HG03064 (cell line): ENCODE results near the gene GALNT18.

Experiments used
- ATAC-seq: cut with Tn5 transposase; IDR thresholded peaks from one replicate; pipeline ENCODE4 v1.9.1; 2021; ENCODE audit warnings: low read depth; ENCODE audit not compliant: unreplicated experiment

The GALNT18 gene

DNA sequence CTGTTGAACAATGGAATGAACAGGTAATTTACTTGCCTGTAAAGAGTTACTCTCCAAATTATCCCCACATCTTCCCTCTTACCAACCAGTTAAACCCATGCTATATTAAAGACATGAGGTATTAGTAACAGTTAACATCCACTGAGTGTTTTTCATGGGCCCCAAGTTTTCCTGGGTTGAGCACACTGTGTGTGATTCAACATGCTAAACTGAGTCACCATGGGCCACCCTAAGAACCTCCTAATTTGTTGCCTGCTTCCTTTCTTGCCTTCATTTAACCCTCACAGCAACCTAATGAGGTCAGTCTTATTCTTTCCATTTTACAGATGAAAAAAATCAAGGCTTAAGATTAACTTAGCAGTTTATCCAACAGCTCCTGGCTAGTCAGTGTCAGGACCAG, 51.0 kb downstream of the GALNT18 start:
- ATAC-seq = no peak

DNA sequence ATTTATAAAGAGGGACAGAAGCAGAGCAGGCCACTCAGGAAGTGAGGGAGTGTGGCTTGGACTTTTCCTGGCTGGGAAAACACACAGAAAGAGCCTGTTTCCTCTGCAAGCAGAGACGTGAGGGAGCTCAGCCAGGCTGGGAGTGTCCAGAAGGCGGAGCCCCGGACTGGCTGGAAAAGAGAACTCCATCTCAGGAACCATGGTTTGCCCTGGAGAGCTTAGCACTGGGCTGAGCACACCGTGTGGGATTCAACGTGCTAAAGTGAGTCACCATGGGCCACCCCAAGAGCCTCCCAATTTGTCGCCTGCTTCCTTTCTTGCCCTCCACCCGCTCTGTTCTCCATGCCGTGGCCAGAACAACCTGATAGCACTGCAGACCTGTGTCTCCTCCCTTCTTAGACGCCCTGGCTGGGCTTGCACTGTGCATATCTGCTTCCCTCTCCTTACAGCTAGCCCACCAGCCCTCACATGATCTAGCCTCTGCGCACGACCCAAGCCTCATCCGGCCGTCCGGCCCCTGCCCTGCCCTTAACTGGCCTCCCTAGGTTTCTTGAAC, 51.8 kb downstream of the GALNT18 start:
- no peak for ATAC-seq

GRCh38 chr11:11568651-11569229, 53.1 kb downstream of the GALNT18 start:
- no peak for ATAC-seq

GRCh38 chr11:11567936-11568650, 53.7 kb downstream of the GALNT18 start:
- no peak for ATAC-seq

GRCh38 chr11:11565636-11566035, 56.2 kb downstream of the GALNT18 start:
- ATAC-seq = no peak

- no peak for ATAC-seq
Observed at GRCh38 chr11:11563200-11563975, 58.4 kb downstream of the GALNT18 start.

GRCh38 chr11:11561991-11562390, 59.8 kb downstream of the GALNT18 start:
- no peak for ATAC-seq

- ATAC-seq = no peak
Observed at GRCh38 chr11:11558826-11559225, 63.0 kb downstream of the GALNT18 start.

DNA sequence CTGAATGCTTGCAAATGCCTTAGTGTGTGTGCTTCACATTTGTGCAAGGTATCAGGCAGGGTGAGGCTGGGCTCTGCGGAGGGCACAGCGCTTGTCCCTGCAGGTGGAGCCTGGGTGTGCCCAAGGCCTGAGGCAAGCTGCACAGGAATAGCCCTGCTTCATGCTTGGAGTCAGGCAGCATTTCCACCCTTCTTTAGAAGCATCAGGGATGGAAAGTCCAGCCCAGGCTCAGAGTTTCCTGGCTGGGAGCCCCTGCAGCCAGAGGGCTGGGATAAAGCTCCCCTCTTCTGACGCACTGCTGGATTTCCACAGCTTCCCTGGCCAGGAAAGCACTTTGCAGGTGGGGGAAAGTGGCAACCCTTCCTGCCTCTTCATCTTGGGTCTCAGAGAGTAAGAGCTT, 63.4 kb downstream of the GALNT18 start:
- no peak for ATAC-seq

DNA sequence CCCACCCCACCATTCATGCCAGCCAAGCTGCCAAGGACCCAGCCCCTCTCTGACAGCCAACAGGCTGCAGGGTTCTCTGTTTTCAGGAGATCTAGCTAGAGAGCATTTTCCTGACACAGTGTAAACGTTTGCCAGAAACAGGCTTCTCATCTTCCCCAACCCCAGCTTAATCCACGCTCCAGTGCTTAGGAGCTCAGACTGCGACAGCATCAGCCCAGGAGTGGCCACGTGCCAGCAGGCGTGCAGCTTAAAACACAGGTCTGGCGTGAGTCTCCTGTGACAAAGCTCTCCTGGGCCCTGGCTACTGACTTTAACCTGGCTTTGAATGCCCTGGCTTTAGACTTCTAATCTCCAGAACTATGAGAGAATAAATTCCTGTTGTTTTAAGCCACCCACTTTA, 66.6 kb downstream of the GALNT18 start:
- ATAC-seq = no peak

GRCh38 chr11:11553573-11553972, 68.2 kb downstream of the GALNT18 start:
- no peak for ATAC-seq

DNA sequence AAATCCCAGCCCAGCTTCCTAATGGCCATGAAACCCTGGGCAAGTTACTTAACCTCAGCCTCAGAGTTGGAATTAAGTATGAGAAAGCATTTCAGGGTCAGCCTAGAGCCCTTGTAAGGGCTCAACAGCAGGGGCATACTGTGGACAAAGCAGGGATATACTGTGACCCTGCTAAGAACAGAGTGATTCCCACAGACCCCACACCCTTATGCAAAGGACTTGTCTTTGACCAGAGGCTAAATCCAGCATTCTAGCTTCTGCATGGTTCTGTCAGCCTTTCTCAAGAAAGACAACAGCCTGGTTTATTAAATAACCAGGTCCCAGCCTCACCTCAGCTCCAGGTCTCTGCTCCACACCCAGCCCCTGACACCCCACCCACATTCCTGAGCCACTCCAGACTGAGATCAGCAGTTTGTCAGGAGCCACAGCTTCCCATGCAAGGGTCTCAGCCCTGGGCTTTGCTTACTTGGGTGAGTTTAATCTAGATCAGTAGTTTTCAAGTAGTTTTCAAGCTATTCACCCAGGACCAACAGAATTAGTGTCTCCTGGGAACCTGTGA, 69.2 kb downstream of the GALNT18 start:
- ATAC-seq = no peak

GRCh38 chr11:11550534-11550933, 71.3 kb downstream of the GALNT18 start:
- no peak for ATAC-seq

DNA sequence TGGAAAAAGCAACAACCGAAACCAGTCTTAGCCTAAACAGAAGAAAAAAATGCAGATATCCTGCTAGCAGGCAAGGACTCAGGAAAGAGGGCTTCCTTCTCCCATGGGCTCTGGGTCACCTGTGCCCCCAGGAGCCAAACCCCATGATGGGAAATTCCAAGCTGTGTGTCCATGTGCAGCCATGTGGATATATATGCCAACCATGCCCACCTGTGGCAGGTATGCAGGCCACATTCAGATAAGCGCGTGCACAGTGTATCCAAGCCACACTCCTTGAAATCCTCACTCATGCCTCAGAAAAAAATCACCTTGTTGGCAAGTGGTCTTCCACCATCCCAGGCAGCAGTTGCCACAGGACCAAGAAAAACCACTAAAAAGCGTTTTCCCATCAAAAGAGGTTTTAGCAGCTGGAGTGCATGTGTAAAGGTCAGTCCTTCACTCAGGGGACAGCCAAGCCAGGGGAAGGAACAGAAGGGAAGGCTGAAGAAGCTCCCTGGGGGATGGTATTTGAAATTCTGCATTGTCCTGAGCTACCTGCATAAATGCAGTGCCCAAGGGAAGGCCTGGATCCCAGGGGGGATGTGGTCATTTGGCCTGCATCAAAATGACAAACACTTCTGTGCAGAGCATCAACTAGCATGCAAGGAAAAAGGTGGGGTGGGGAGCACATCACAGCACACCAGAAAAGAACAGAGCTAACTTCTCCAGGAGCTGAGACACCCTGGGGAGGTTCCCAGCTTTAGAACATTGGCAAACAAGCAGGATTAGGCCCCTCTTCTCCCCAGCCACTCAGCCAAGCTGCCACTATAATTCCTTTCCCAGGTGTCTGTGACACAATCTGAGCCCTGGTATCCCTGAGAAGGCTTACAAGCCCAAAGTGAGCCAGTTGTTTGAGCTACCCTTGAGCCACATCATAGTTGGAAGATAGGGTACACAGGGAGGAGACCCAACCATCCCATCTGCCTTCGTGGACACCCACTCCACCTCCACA, 76.2 kb downstream of the GALNT18 start:
- ATAC-seq = no peak

DNA sequence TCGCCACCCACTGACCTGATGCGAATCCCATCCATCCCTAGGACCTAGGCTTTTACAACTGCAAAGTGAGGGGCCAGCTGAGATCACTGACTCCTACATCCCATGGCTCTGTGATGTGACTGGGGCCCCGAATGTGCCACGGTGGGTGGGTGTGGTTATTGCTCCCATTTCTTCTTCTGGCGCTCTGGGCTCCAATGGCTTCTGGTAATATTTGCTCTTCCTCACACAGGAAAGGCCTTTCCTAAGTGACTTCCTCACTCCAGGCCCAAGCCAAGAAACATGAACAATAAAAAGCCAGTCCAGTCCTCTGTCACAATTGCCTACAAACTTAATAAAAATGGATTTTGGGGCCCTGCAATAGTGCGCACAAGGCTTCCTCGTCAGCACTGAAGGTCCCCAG, 78.1 kb downstream of the GALNT18 start:
- ATAC-seq = no peak

DNA sequence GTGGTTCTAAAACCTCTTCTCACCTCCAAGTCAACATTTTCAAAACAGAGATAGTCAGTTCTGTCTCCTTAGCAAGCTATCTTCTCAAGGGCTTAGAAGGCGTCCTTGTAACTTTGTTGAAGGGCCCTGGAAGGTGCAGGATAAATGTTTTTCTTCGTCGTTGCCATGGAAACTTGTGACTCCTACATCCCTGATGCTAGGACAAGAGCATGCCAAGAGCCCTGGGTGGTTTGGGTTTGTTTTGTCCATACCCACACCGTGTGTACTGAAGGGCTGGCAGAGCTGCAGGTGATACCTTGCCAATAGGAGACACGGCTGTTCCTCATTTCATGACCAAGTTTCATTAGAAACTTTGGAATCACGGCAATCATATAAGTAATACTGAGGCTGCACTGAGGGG, 81.6 kb downstream of the GALNT18 start:
- ATAC-seq = no peak

DNA sequence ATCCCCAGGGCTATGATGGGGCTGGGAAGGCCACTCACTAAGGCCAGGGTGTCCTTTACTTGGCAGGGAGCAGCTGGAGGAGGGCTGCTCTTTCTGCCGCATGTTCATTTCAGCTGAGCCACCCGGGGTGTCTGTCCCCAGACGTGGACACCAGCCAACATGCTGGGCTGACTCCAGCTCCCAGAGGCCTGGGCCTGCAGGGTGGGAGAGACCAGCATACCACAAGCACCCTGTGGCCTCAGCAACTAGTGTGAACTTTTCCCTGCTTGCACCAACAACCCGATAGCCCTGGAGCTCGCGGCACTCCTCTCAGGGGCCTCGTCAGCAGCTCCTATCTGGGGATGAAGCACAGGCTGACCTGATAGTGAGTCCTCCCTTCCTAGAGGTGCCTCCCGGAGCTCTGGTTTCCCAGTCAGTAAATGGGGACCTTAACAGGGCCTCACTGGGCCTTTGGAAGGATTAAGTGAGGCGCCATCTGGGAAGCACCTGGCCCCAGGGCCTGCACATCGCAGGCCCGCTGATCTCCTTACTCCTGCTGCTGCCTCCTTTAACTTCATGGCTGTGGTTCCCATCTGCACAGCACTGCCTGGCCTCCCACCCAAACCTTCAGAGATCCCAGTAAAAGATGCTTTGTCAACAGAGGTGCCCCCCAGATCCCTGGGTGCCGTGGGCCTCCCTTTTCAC, 83.4 kb downstream of the GALNT18 start:
- no peak for ATAC-seq

- ATAC-seq = no peak
Observed at GRCh38 chr11:11537871-11538270, 83.9 kb downstream of the GALNT18 start.

DNA sequence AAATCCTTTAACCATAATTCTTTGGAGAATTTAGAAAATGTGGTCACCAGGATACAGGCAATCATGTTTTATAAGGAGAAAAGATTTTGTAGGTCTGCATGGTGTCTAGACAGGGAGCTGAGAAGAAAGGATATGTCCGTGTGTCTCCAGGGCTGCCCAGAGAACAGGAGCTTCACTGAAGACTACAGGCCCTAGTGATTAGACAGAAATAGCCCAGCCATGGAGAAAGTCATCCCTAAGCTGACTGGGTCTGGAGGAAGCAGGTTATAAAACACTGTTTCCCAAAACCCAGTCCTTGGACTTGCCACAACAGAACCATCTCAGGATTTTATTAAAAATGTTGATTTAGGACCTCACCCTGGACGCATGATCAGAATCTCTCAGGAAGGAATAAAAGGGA, 84.4 kb downstream of the GALNT18 start:
- no peak for ATAC-seq
